ENCODE results near the gene GTPBP10. TPM values are rescaled to one million over a fixed set of nuclear protein-coding genes. Genes with fewer than 3 reads are reported as not detected.
"Not testable (repeated sequence)": the region's sequence is repeated elsewhere in the genome, so short reads cannot be mapped to it uniquely, and the experiment has no call there.

GTPBP10 gene
- total RNA-seq, 4 donors from 2014 or later: 12.8 to 20.1 (median 16.4) TPM

DNA sequence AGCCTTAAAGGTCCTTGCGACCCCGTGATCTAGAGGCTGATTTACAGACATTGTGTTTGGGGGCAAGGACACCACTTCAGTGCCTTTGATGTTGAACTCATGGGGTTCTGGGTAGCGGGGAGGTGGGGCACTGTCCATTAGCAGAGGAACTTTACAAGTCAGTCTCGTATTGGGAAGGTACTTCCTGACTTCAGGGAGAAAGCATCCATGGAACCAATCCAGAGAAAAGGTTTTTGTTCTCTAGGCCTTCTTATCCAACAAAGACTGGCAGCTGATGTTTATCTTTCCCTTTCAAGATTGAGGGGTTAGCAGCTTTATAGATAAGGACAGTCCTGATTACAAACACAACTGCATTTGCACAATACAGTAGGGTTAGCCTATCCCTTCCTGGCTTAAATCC lies 2.8 kb downstream of the GTPBP10 start:
- intact Hi-C loops (cut with DNase I; ENCODE audit: low total_unique reads) (loop anchor here (5.0 kb wide), 2 partner anchors 102 to 913 kb away; partner anchors contain the start of genes CFAP69 and FZD1), in situ Hi-C loops (cut with MboI; ENCODE audit: low sequenced_read_pairs in 4 of 4) (loop anchor here in 3 of 4 donors (10.0 kb wide), 2 partner anchors 45 to 55 kb away; partner anchors contain the start of gene CLDN12 (in 2 of the 3))
- no peak for DNase-seq
- ATAC-seq: no peak
- Histone ChIP-seq H3K9me3 (no peaks in the 10 kb centered on the region), H3K4me3 (no peak overlapping the region), H3K4me1 (peaks cover 16 to 17% of the 10 kb centered on the region in 2 donors), H3K27me3 (no peaks in the 10 kb centered on the region), H3K27ac (no peak overlapping the region), H3K36me3 (peaks cover 0 to 5% of the 10 kb centered on the region in 2 donors)
- no peak for TF ChIP-seq POLR2A (IDR thresholded peaks at IDR 0.05)
- TF ChIP-seq, protein P1, sequence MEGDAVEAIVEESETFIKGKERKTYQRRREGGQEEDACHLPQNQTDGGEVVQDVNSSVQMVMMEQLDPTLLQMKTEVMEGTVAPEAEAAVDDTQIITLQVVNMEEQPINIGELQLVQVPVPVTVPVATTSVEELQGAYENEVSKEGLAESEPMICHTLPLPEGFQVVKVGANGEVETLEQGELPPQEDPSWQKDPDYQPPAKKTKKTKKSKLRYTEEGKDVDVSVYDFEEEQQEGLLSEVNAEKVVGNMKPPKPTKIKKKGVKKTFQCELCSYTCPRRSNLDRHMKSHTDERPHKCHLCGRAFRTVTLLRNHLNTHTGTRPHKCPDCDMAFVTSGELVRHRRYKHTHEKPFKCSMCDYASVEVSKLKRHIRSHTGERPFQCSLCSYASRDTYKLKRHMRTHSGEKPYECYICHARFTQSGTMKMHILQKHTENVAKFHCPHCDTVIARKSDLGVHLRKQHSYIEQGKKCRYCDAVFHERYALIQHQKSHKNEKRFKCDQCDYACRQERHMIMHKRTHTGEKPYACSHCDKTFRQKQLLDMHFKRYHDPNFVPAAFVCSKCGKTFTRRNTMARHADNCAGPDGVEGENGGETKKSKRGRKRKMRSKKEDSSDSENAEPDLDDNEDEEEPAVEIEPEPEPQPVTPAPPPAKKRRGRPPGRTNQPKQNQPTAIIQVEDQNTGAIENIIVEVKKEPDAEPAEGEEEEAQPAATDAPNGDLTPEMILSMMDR (IDR thresholded peaks at IDR 0.05 in 4 of 5, conservative IDR thresholded peaks at IDR 0.05 in 1 of 5): no peak

DNA sequence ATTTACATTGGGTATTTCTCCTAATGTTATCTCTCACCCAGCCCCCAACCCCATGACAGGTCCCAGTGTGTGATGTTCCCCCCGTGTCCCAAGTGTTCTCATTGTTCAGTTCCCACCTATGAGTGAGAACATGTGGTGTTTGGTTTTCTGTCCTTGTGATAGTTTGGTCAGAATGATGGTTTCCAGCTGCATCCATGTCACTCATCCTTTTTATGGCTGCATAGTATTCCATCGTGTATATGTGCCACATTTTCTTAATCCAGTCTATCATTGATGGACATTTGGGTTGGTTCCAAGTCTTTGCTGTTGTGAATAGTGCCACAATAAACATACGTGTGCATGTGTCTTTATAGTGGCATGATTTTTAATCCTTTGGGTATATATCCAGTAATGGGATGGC lies 3.5 kb downstream of the GTPBP10 start:
- H3K36me3 ChIP-seq; H3K27me3 ChIP-seq; ATAC-seq; intact Hi-C loops (cut with DNase I; ENCODE audit: low total_unique reads); in situ Hi-C loops (cut with MboI; ENCODE audit: low sequenced_read_pairs in 4 of 4); DNase-seq; H3K27ac ChIP-seq; H3K9me3 ChIP-seq; H3K4me3 ChIP-seq: not testable (repeated sequence)
- H3K4me1 ChIP-seq: peaks cover 16 to 17% of the 10 kb centered on the region in 2 donors

DNA sequence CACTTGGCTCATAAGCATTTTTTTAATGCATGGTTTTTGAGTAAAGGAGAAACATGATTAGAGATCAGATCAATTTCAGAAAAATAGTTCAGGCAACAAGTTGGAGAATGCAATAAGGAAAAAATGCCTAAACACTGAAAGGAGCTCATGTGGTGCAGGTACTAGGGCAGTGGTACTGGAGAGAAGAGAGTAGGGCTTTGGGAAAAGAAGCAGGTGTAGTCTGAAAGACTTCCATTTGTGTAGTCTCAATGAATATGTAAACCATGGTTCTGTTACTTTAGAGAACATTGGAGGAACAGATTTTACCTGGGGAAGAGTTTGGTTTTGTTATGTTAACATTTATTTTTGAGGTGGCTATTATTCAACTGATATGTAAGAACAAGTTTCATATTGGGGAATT lies 5.5 kb downstream of the GTPBP10 start:
- ATAC-seq: no peak
- TF ChIP-seq, protein P1 (IDR thresholded peaks at IDR 0.05 in 4 of 5, conservative IDR thresholded peaks at IDR 0.05 in 1 of 5): no peak
- no peak for TF ChIP-seq POLR2A (IDR thresholded peaks at IDR 0.05)
- Histone ChIP-seq H3K4me3 (no peak overlapping the region), H3K9me3 (no peaks in the 10 kb centered on the region), H3K27ac (no peak overlapping the region), H3K4me1 (peaks cover 10% of the 10 kb centered on the region in 2 donors), H3K36me3 (peaks cover 0 to 18% of the 10 kb centered on the region in 2 donors), H3K27me3 (no peaks in the 10 kb centered on the region)
- no peak for DNase-seq
- in situ Hi-C loops (cut with MboI; ENCODE audit: low sequenced_read_pairs in 4 of 4): no loop called here
- intact Hi-C loops (cut with DNase I; ENCODE audit: low total_unique reads): no loop called here

DNA sequence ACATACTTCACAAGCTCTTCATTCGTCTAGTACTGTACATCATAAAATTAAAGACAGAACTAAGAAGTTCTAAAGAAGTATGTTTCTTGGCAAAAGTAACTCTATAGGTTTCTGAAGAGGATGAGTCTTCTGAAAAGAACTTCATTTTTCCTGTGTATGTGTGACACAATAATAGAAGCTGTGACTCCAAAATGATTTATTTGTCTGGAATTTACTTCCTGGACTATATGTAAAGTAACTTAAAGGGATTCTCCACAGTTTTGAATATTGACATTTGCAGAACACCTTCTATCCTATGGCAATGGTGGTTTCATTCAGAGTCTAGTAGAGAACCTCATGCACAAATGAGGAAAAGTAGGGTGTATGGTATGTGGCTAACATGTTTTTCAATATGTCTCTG lies 36.9 kb downstream of the GTPBP10 start:
- intact Hi-C loops (cut with DNase I; ENCODE audit: low total_unique reads): no loop called here
- no peaks in the 10 kb centered on the region for H3K27me3 ChIP-seq
- H3K4me3 ChIP-seq: no peak overlapping the region
- in situ Hi-C loops (cut with MboI; ENCODE audit: low sequenced_read_pairs in 4 of 4): no loop called here
- no peaks in the 10 kb centered on the region for H3K4me1 ChIP-seq
- TF ChIP-seq, protein P1 (IDR thresholded peaks at IDR 0.05 in 4 of 5, conservative IDR thresholded peaks at IDR 0.05 in 1 of 5): no peak
- TF ChIP-seq POLR2A (IDR thresholded peaks at IDR 0.05): no peak
- ATAC-seq (no peak), DNase-seq (no peak)
- H3K36me3 ChIP-seq: peaks cover 0 to 85% of the 10 kb centered on the region in 2 donors
- no peak overlapping the region for H3K27ac ChIP-seq
- H3K9me3 ChIP-seq: no peaks in the 10 kb centered on the region

DNA sequence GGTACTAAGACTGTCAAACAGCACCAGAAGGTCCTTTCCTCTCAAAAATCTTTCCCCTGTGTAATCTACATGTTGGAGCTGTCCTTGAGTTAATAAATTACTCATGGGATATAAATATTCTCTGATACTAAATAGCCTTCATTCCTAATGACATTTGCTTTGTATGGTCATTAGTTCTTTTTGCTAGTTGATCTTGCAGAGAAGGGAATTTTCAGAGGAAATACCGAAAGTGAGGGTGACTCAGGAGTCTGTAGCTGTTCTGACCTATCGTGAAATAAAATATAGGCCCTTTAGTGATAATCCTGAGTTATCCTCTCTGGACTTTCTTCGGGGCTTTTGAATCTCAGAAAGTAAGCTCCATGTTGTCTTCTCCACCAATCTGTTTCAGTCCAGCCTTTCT lies 37.3 kb downstream of the GTPBP10 start:
- Histone ChIP-seq H3K4me3 (no peak overlapping the region), H3K9me3 (no peaks in the 10 kb centered on the region), H3K27me3 (no peaks in the 10 kb centered on the region), H3K4me1 (no peaks in the 10 kb centered on the region), H3K36me3 (peaks cover 0 to 81% of the 10 kb centered on the region in 2 donors), H3K27ac (no peak overlapping the region)
- TF ChIP-seq, protein P1 (IDR thresholded peaks at IDR 0.05 in 4 of 5, conservative IDR thresholded peaks at IDR 0.05 in 1 of 5): no peak
- TF ChIP-seq POLR2A (IDR thresholded peaks at IDR 0.05): no peak
- intact Hi-C loops (cut with DNase I; ENCODE audit: low total_unique reads) (no loop called here), in situ Hi-C loops (cut with MboI; ENCODE audit: low sequenced_read_pairs in 4 of 4) (no loop called here)
- DNase-seq (no peak), ATAC-seq (no peak)
